HG02885 (cell line): ENCODE results near the gene RPS6KA2.

Experiments
- ATAC-seq: cut with Tn5 transposase; IDR thresholded peaks from one replicate; pipeline ENCODE4 v1.9.1; 2021; ENCODE audit warnings: mild to moderate bottlenecking; ENCODE audit not compliant: unreplicated experiment, poor library complexity

RPS6KA2 gene

GRCh38 chr6:166415833-166416347 lies 211.2 kb downstream of the RPS6KA2 start:
- no peak for ATAC-seq

- no peak for ATAC-seq
These were observed 211.7 kb downstream of the RPS6KA2 start for GRCh38 chr6:166415306-166415705.

GRCh38 chr6:166413491-166413951 lies 213.5 kb downstream of the RPS6KA2 start:
- ATAC-seq, result no peak

GRCh38 chr6:166412911-166413384 lies 214.1 kb downstream of the RPS6KA2 start:
- no peak for ATAC-seq

- ATAC-seq, result no peak
These were observed 214.7 kb downstream of the RPS6KA2 start for GRCh38 chr6:166412156-166412910.

GRCh38 chr6:166411721-166412151 lies 215.3 kb downstream of the RPS6KA2 start:
- no peak for ATAC-seq

- ATAC-seq, result no peak
These were observed 215.8 kb downstream of the RPS6KA2 start for GRCh38 chr6:166411271-166411670.

- ATAC-seq, result peak; percentile 63
These were observed 216.6 kb downstream of the RPS6KA2 start for GRCh38 chr6:166410426-166410935.

- no peak for ATAC-seq
These were observed 217.9 kb downstream of the RPS6KA2 start for GRCh38 chr6:166408936-166409755.

GRCh38 chr6:166406197-166406596 lies 220.9 kb downstream of the RPS6KA2 start:
- ATAC-seq, result no peak

GRCh38 chr6:166405386-166405785 lies 221.7 kb downstream of the RPS6KA2 start:
- ATAC-seq, result no peak

GRCh38 chr6:166402582-166403277 lies 224.3 kb downstream of the RPS6KA2 start:
- no peak for ATAC-seq

GRCh38 chr6:166400649-166401250 lies 226.3 kb downstream of the RPS6KA2 start:
- peak; percentile 90 for ATAC-seq

GRCh38 chr6:166400181-166400580 lies 226.9 kb downstream of the RPS6KA2 start:
- no peak for ATAC-seq

- no peak for ATAC-seq
These were observed 228.7 kb downstream of the RPS6KA2 start for GRCh38 chr6:166398348-166398747.

- no peak for ATAC-seq
These were observed 229.2 kb downstream of the RPS6KA2 start for GRCh38 chr6:166397849-166398248.

- no peak for ATAC-seq
These were observed 231.3 kb downstream of the RPS6KA2 start for GRCh38 chr6:166395778-166396177.

GRCh38 chr6:166395351-166395750 lies 231.7 kb downstream of the RPS6KA2 start:
- ATAC-seq, result no peak

GRCh38 chr6:166394036-166394892 lies 232.8 kb downstream of the RPS6KA2 start:
- no peak for ATAC-seq
